Gastroesophageal sphincter (tissue), 4 donors: ENCODE data around the gene ORAI3. TPM values are rescaled to one million over a fixed set of nuclear protein-coding genes. Genes with fewer than 3 reads are reported as not detected.

Experiments used
- ATAC-seq: fragments of 150-250 bp; one replicate; pipeline ENCODE4 v1.9.1; 2016; ENCODE audit warnings: mild to moderate bottlenecking, moderate library complexity
- H3K27ac ChIP-seq, 4 donors: fragments of 200-600 bp; sonication (generic) in 3 of 4; 1 replicate in 3 of 4; 2 replicates in 1 of 4; pipeline ENCODE4 v1.5.1; 2016 to 2019
- H3K27me3 ChIP-seq: fragments of 200-600 bp; sonication (generic); one replicate; pipeline ENCODE4 v1.5.1; 2019
- H3K36me3 ChIP-seq, 2 donors: fragments of 200-600 bp; sonication (generic); one replicate each; pipeline ENCODE4 v1.5.1; 2019; ENCODE audit warnings: control low read depth in 1 of 2
- H3K4me1 ChIP-seq, 3 donors: fragments of 200-600 bp; sonication (generic); 1 replicate in 2 of 3; 2 replicates in 1 of 3; pipeline ENCODE4 v1.5.1; 2016 to 2019; ENCODE audit warnings: control low read depth in 2 of 3
- H3K4me3 ChIP-seq, 2 donors: fragments of 200-600 bp; sonication (generic); one replicate each; pipeline ENCODE4 v1.5.1; 2019; ENCODE audit warnings: mild to moderate bottlenecking in 1 of 2, moderate library complexity in 1 of 2
- H3K9me3 ChIP-seq, 3 donors: fragments of 200-600 bp; sonication (generic); one replicate each; pipeline ENCODE4 v1.5.1; 2017 to 2019; ENCODE audit warnings: control low read depth in 2 of 3
- EP300 ChIP-seq: sonication (generic); formaldehyde crosslinking; IDR thresholded peaks from one replicate; pipeline ENCODE4 v1.6.1; 2017; ENCODE audit warnings: antibody characterized with exemption, mild to moderate bottlenecking
- POLR2A ChIP-seq, 2 donors: fragments of 450-650 bp; IDR thresholded peaks; one replicate each; pipeline ENCODE4 v1.6.1; 2017; ENCODE audit warnings: antibody characterized with exemption in 2 of 2, mild to moderate bottlenecking in 2 of 2, moderate library complexity in 1 of 2
- POLR2AphosphoS5 ChIP-seq: sonication (generic); formaldehyde crosslinking; IDR thresholded peaks from one replicate; pipeline ENCODE4 v1.6.1; 2017; ENCODE audit warnings: antibody characterized with exemption
- WGBS, 2 donors: methylation state at CpG; one replicate each; pipeline ENCODE4 v1.1.5; 2018; ENCODE audit warnings: low coverage in 1 of 2; 5-methylcytosine and 5-hydroxymethylcytosine counted together
- total RNA-seq, 4 donors: library from RNA; depleted of rRNA; stranded (reverse); fragments of >200 nt; gene quantifications; one replicate each; pipeline ENCODE4 v1.1.0, GENCODE V29; 2016
- TF ChIP-seq, protein P1 (sequence below), 4 experiments: fragments of 200-600 bp in 2 of 4; fragments of 450-650 bp in 2 of 4; sonication (generic) in 1 of 4; IDR thresholded peaks; one replicate each; pipeline ENCODE4 v1.5.1; 2017 to 2019; ENCODE audit warnings: antibody characterized with exemption in 4 of 4, mild to moderate bottlenecking in 2 of 4, moderate library complexity in 2 of 4

ORAI3 gene
- total RNA-seq, 4 donors from 2014 or later: 23.7 to 51.5 (median 40.0) TPM

DNA sequence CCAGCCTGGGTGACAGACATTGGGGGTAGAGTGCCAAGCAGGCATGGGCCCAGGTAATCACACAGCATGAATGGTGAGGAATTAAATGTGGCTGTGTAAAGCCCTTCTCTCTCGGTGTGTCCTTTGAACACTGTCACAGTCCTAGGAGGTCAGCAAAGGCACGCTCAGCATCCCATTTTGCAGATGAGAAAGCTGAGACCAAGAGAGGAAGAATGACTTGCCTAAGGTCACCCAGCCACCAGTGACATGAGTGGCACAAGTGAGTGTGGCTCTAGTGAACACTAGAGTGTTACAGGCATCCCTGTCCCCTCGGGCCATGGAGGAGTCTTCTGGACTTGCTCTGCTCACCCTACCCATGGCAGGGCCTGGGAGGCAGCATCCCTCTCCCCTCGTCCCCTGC is 41.8 kb upstream of the ORAI3 start:
- ATAC-seq: no peak
- Histone ChIP-seq H3K36me3 (no peaks in the 10 kb centered on the region), H3K9me3 (no peaks in the 10 kb centered on the region), H3K4me1 (peaks cover 0 to 23% (median 4%) of the 10 kb centered on the region in 3 donors), H3K27me3 (no peaks in the 10 kb centered on the region), H3K4me3 (no peak overlapping the region), H3K27ac (no peak overlapping the region)
- WGBS, 2 donors: 100% methylated on average over 1 of the region's 4 CpGs; no CpG with 5 or more reads in 1 of the 2 donors
- TF ChIP-seq POLR2AphosphoS5 (no peak), POLR2A (IDR thresholded peaks at IDR 0.05) (no peak), EP300 (no peak)
- TF ChIP-seq, protein P1, sequence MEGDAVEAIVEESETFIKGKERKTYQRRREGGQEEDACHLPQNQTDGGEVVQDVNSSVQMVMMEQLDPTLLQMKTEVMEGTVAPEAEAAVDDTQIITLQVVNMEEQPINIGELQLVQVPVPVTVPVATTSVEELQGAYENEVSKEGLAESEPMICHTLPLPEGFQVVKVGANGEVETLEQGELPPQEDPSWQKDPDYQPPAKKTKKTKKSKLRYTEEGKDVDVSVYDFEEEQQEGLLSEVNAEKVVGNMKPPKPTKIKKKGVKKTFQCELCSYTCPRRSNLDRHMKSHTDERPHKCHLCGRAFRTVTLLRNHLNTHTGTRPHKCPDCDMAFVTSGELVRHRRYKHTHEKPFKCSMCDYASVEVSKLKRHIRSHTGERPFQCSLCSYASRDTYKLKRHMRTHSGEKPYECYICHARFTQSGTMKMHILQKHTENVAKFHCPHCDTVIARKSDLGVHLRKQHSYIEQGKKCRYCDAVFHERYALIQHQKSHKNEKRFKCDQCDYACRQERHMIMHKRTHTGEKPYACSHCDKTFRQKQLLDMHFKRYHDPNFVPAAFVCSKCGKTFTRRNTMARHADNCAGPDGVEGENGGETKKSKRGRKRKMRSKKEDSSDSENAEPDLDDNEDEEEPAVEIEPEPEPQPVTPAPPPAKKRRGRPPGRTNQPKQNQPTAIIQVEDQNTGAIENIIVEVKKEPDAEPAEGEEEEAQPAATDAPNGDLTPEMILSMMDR (IDR thresholded peaks at IDR 0.05): no peak

DNA sequence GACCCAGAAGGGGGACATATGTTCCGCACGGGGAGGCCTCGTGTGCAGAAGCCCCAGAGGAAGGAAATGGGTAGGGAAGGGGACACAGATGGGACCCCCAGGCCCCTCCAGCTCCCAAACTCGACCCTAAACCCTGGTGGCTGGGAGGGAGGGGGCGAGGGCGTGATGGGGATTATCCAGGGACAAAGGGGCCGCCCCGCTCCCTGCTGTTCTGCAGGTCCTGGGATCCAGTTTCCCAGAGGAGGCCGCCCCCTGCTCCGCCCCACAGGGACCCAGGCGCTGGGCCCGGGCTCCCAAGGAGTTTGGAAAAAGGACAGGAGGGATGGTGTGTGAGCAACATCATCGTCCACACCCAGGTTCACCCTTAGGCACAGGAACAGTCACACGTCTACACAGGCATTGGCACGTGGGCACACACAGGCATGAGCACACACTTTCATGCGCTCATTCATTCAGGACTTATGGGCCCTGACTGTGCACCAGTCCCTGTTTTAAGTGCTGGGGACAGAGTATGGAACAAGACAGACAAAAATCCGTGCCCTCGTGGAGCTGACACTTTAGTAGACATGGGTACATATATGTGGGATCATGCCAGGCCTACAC is 38.3 kb upstream of the ORAI3 start:
- Histone ChIP-seq H3K36me3 (no peaks in the 10 kb centered on the region), H3K4me3 (no peak overlapping the region), H3K27ac (no peak overlapping the region), H3K27me3 (no peaks in the 10 kb centered on the region), H3K4me1 (no peaks in the 10 kb centered on the region), H3K9me3 (no peaks in the 10 kb centered on the region)
- 67 to 93% methylated on average over 3 of the region's 18 CpGs for WGBS, 2 donors
- no peak for TF ChIP-seq POLR2A (IDR thresholded peaks at IDR 0.05)
- no peak for TF ChIP-seq POLR2AphosphoS5
- TF ChIP-seq EP300: no peak
- TF ChIP-seq, protein P1 (IDR thresholded peaks at IDR 0.05): no peak
- ATAC-seq: no peak

DNA sequence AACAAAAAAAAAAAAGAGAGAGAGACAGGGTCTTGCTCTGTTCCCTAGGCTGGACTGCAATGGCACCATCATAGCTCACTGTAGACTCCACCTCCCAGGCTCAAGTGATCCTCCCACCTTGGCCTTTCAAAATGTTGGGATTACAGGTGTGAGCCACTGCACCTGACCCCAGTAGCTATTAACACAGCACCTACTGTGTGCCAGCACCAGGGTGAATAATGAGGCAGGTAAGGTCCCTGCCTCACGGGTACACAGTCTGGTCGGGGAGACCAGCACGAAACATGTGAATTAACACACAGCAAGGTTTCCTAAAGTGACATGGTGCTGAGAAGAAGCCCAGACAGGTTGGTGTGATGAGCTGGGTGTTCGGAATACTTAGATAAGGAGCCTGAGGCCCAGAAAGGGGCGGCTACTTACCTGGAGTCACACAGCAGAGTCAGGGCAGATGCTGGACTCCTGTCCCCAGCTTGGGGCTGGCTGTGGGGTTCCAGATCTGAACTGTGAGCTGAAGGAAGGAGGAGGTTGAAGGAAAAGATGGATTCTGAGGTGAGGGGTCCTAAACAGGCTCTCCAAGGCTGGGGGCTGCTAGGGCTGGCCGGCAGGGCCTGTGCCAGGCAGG is 36.0 kb upstream of the ORAI3 start:
- no peaks in the 10 kb centered on the region for H3K9me3 ChIP-seq
- no peaks in the 10 kb centered on the region for H3K4me1 ChIP-seq
- TF ChIP-seq EP300 (no peak), POLR2A (IDR thresholded peaks at IDR 0.05) (no peak), POLR2AphosphoS5 (no peak)
- TF ChIP-seq, protein P1 (IDR thresholded peaks at IDR 0.05): no peak
- no peak overlapping the region for H3K4me3 ChIP-seq
- H3K36me3 ChIP-seq: no peaks in the 10 kb centered on the region
- H3K27ac ChIP-seq: no peak overlapping the region
- 89 to 93% methylated on average over 5 to 6 of the region's 6 CpGs for WGBS, 2 donors
- no peaks in the 10 kb centered on the region for H3K27me3 ChIP-seq
- ATAC-seq: no peak

DNA sequence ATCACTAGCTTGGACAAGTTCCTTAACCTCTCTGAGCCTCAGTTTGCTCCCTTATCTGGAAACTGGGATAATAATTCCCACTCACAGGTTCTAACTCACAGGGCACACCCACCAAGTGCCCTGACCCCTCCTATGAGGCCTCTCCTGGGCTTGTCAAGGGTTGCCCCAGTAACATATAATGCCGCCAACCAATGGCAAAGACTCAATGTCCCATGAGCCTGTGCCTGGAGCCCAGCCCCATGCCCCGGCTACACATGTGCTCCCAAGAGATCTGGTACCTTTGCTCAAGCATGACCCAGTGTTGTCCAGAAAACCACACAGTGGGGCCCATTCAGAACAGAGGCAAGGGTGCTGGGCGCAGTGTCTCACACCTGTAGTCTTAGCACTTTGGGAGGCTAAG is 34.0 kb upstream of the ORAI3 start:
- Histone ChIP-seq H3K4me3 (no peak overlapping the region), H3K36me3 (no peaks in the 10 kb centered on the region), H3K4me1 (no peaks in the 10 kb centered on the region), H3K27me3 (no peaks in the 10 kb centered on the region), H3K27ac (no peak overlapping the region), H3K9me3 (no peaks in the 10 kb centered on the region)
- TF ChIP-seq POLR2AphosphoS5 (no peak), POLR2A (IDR thresholded peaks at IDR 0.05) (no peak)
- TF ChIP-seq, protein P1 (IDR thresholded peaks at IDR 0.05): no peak
- no CpG with 5 or more reads among the region's 3 CpGs for WGBS, 2 donors
- ATAC-seq: no peak

DNA sequence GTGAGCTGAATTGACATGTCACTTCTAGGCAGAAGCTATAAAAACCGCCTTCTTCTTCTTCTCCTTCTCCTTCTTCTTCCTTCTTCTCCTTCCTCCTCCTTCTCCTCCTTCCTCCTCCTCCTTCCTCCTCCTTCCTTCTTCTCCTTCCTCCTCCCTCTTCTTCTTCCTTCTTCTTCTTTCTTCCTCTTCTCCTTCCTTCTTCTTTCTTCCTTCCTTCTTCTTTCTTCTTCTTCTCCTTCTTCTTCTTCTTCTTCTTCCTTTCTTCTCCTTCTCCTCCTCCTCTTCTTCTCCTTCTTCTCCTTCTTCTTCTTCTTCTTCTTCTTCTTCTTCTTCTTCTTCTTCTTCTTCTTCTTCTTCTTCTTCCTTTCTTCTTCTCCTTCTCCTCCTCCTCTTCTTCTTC is 30.3 kb upstream of the ORAI3 start:
- H3K27ac ChIP-seq: no peak overlapping the region
- peaks cover 0 to 12% (median 5%) of the 10 kb centered on the region in 3 donors for H3K4me1 ChIP-seq
- 80 to 83% methylated on average over 1 of the region's 1 CpG for WGBS, 2 donors
- TF ChIP-seq, protein P1 (IDR thresholded peaks at IDR 0.05): no peak
- TF ChIP-seq POLR2A (IDR thresholded peaks at IDR 0.05) (no peak), POLR2AphosphoS5 (no peak), EP300 (no peak)
- no peaks in the 10 kb centered on the region for H3K9me3 ChIP-seq
- no peak overlapping the region for H3K4me3 ChIP-seq
- no peak for ATAC-seq
- H3K36me3 ChIP-seq: no peaks in the 10 kb centered on the region
- H3K27me3 ChIP-seq: no peaks in the 10 kb centered on the region
